GM18951 (cell line): ENCODE measurements around the gene CXCL14.
"Not testable (repeated sequence)": the region's sequence is repeated elsewhere in the genome, so short reads cannot be mapped to it uniquely, and the experiment has no call there.

ENCODE experiments used
- POLR2A ChIP-seq: IDR thresholded peaks from 4 replicates; pipeline ENCODE4 v1.6.1; 2011; ENCODE audit warnings: mild to moderate bottlenecking; ENCODE audit not compliant: insufficient read length, insufficient read depth; ENCODE audit errors: extremely low read depth
- in situ Hi-C: fragments of 300-500 bp; cut with MboI; formaldehyde crosslinking; loops from one replicate; pipeline ENCODE4 v1.12.0; 2022; ENCODE audit warnings: low sequenced_read_pairs, mixed read lengths, inconsistent platforms; ENCODE audit not compliant: unreplicated experiment

The CXCL14 gene

GRCh38 chr5:135537271-135537670 lies 41.5 kb downstream of the CXCL14 start:
- in situ Hi-C loops, result no loop called here
- no peak for TF ChIP-seq POLR2A

- no peak for TF ChIP-seq POLR2A
- in situ Hi-C loops, result no loop called here
Measured at GRCh38 chr5:135535820-135536801, 42.7 kb downstream of the CXCL14 start, which contains the start of gene NEUROG1. NEUROG1 (minus strand) TSS chr5:135535964; CDS start chr5:135535690, 274 bp downstream.

- TF ChIP-seq POLR2A, result no peak
- in situ Hi-C loops, result no loop called here
Measured at GRCh38 chr5:135535420-135535819, 43.4 kb downstream of the CXCL14 start.

GRCh38 chr5:135534609-135535419 lies 44.0 kb downstream of the CXCL14 start:
- in situ Hi-C loops, result no loop called here
- TF ChIP-seq POLR2A, result no peak

DNA sequence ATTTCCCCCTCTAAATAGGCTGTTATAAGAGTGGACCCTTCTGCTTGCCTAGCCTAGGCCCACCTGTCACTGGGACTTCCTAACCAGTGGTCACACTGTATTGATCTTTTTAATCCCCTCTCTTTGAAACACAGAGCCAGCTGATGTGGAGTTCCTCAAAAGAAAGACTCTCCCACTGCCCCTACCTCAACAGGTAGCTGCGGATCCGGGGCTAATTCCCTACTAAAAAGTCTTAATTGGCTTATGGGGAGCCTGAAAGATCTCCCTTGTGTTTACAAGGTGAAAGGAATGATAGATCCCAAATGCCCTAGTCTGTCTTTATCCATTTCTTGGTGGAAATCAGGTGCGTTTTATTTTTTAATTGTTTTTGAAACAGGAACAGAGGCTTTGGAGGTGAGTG lies 45.0 kb downstream of the CXCL14 start:
- TF ChIP-seq POLR2A, result no peak
- in situ Hi-C loops, result no loop called here

- in situ Hi-C loops, result no loop called here
- TF ChIP-seq POLR2A, result no peak
Measured at GRCh38 chr5:135533334-135533733, 45.5 kb downstream of the CXCL14 start.

DNA sequence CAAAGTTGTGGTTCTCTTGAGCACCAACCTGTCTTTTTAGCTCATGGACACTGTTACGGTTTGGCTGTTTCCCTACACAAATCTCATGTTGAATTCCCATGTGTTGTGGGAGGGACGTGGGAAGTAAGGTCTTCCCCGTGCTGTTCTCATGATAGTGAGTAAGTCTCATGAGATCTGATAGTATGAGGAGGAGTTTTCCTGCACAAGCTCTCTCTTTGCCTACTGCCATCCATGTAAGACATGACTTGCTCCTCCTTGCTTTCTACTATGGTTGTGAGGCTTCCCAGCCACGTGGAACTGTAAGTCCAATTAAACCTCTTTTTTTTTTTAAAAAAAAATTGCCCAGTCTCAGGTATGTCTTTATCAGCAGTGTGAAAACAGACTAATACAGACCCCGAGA lies 49.2 kb downstream of the CXCL14 start:
- in situ Hi-C loops, result not testable (repeated sequence)

DNA sequence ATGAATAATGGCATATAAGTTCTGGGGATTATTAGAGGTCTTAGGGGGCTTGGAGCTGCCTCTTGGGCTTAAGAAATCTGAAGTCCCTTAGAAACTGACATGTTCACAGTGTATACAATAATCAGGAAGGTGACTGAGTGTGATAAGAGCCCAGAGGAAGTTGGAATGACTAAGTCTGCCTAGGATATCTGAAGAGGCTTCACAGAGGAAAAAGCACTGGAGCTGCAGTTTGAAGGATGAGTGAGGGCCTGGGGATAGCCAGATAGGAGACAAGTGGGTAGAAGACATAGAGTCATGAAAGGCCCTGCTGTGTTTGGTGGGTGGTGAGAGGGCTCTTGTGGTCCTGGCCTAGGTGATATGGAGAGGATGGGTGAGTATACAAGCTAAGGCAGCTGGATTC lies 51.9 kb downstream of the CXCL14 start:
- no peak for TF ChIP-seq POLR2A
- in situ Hi-C loops, result no loop called here

- in situ Hi-C loops, result no loop called here
- no peak for TF ChIP-seq POLR2A
Measured at GRCh38 chr5:135521964-135522363, 56.8 kb downstream of the CXCL14 start.
